ENCODE results near the gene SYNGR1.
A peak's percentile ranks its signal among the peaks of the same experiment; 100 is the strongest.

Gene SYNGR1

GRCh38 chr22:39349967-39350726 lies at the start of gene SYNGR1:
Gene SYNGR1 (plus strand): TSS chr22:39349991. CDS start chr22:39350011, 20 bp downstream.
- DNase-seq (ENCODE audit: low read depth in 2 of 2), result no peak

- no peak for DNase-seq (ENCODE audit: low read depth in 2 of 2)
These were observed 49.5 kb upstream of the SYNGR1 start for GRCh38 chr22:39300186-39300830.

- DNase-seq (ENCODE audit: low read depth in 2 of 2), result no peak
These were observed 48.7 kb upstream of the SYNGR1 start for GRCh38 chr22:39301108-39301507.

- DNase-seq (ENCODE audit: low read depth in 2 of 2), result no peak
These were observed 47.9 kb upstream of the SYNGR1 start for GRCh38 chr22:39301926-39302325.

- DNase-seq (ENCODE audit: low read depth in 2 of 2), result no peak
These were observed 47.3 kb upstream of the SYNGR1 start for GRCh38 chr22:39302431-39302960.

- DNase-seq (ENCODE audit: low read depth in 2 of 2), result no peak
These were observed 46.4 kb upstream of the SYNGR1 start for GRCh38 chr22:39303358-39303757.

- no peak for DNase-seq (ENCODE audit: low read depth in 2 of 2)
These were observed 45.7 kb upstream of the SYNGR1 start for GRCh38 chr22:39303892-39304671.

- no peak for DNase-seq (ENCODE audit: low read depth in 2 of 2)
These were observed 43.1 kb upstream of the SYNGR1 start for GRCh38 chr22:39306456-39307361.

GRCh38 chr22:39308614-39309363 lies 41.0 kb upstream of the SYNGR1 start:
- peak; percentile 95 to 96 for DNase-seq (ENCODE audit: low read depth in 2 of 2)

GRCh38 chr22:39309364-39309861 lies 40.4 kb upstream of the SYNGR1 start:
- DNase-seq (ENCODE audit: low read depth in 2 of 2), result no peak

- DNase-seq (ENCODE audit: low read depth in 2 of 2), result no peak
These were observed 39.7 kb upstream of the SYNGR1 start for GRCh38 chr22:39309881-39310714.

- no peak for DNase-seq (ENCODE audit: low read depth in 2 of 2)
These were observed 38.0 kb upstream of the SYNGR1 start for GRCh38 chr22:39311592-39312400.

GRCh38 chr22:39312410-39312809 lies 37.4 kb upstream of the SYNGR1 start:
- no peak for DNase-seq (ENCODE audit: low read depth in 2 of 2)

- DNase-seq (ENCODE audit: low read depth in 2 of 2), result no peak
These were observed 36.4 kb upstream of the SYNGR1 start for GRCh38 chr22:39313258-39314001.

GRCh38 chr22:39314251-39314971 lies 35.4 kb upstream of the SYNGR1 start:
- no peak for DNase-seq (ENCODE audit: low read depth in 2 of 2)

- no peak for DNase-seq (ENCODE audit: low read depth in 2 of 2)
These were observed 34.4 kb upstream of the SYNGR1 start for GRCh38 chr22:39315389-39315788.

- peak; percentile 72 to 78 for DNase-seq (ENCODE audit: low read depth in 2 of 2)
These were observed 33.2 kb upstream of the SYNGR1 start for GRCh38 chr22:39316440-39317083.
